GM13976 (cell line): Measurements from ENCODE around the gene WNT9A.

Experiments used
- DNase-seq: peaks from one replicate; pipeline ENCODE4 v3.0.0; 2012; ENCODE audit warnings: low spot score
- in situ Hi-C: fragments of 300-500 bp; cut with MboI; formaldehyde crosslinking; loops from one replicate; pipeline ENCODE4 v1.12.0; 2022; ENCODE audit warnings: low sequenced_read_pairs, mixed read lengths, inconsistent platforms; ENCODE audit not compliant: unreplicated experiment
- TF ChIP-seq, protein P1 (sequence below): IDR thresholded peaks from 2 replicates; pipeline ENCODE4 v1.5.1; 2012; ENCODE audit warnings: borderline replicate concordance, mild to moderate bottlenecking; ENCODE audit not compliant: insufficient read depth; ENCODE audit errors: extremely low read depth, missing control alignments, control extremely low read depth

The WNT9A gene

DNA sequence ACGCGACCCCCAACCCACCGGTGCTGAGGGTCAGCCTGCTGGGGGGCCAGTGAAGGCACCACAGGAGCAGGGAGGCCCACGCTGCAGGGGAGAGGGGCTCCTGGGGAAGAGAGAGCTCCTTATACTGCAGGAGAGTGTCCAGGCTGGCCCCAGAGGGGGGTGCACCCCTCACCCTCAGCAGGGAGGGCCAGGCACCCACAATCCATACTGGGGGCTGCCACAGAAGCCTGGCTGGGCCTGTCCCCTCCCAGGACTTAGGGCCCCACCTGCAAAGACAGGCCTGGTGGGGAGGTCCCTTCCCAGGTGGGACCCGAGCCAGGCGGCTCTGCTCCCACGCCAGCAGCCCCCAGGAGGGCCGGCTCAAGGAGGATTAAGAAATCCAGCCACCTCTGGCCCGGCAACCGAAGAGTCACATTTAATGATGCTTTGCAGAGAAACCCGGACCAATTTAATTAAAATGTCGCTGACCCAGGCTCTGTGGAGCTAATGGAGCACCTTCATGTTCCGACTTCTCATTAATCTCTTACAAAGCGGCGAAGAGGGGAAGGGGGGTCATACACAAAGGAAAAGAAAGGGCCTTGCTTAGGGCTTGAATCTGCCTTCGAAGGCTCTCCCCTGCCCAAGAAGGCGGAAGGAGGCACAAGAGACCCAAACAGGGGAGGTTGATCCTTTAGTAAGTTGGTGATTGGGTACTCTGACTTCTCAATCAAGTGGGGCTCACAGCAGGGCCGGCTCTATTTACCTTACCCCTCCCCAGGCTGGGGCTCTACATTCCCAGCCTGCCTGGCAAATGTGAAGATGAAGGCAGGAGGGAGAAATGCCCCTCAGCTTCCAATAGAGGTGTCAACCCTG is 25.0 kb downstream of the WNT9A start:
- in situ Hi-C loops, result no loop called here
- TF ChIP-seq, protein P1, sequence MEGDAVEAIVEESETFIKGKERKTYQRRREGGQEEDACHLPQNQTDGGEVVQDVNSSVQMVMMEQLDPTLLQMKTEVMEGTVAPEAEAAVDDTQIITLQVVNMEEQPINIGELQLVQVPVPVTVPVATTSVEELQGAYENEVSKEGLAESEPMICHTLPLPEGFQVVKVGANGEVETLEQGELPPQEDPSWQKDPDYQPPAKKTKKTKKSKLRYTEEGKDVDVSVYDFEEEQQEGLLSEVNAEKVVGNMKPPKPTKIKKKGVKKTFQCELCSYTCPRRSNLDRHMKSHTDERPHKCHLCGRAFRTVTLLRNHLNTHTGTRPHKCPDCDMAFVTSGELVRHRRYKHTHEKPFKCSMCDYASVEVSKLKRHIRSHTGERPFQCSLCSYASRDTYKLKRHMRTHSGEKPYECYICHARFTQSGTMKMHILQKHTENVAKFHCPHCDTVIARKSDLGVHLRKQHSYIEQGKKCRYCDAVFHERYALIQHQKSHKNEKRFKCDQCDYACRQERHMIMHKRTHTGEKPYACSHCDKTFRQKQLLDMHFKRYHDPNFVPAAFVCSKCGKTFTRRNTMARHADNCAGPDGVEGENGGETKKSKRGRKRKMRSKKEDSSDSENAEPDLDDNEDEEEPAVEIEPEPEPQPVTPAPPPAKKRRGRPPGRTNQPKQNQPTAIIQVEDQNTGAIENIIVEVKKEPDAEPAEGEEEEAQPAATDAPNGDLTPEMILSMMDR, result no peak
- no peak for DNase-seq

DNA sequence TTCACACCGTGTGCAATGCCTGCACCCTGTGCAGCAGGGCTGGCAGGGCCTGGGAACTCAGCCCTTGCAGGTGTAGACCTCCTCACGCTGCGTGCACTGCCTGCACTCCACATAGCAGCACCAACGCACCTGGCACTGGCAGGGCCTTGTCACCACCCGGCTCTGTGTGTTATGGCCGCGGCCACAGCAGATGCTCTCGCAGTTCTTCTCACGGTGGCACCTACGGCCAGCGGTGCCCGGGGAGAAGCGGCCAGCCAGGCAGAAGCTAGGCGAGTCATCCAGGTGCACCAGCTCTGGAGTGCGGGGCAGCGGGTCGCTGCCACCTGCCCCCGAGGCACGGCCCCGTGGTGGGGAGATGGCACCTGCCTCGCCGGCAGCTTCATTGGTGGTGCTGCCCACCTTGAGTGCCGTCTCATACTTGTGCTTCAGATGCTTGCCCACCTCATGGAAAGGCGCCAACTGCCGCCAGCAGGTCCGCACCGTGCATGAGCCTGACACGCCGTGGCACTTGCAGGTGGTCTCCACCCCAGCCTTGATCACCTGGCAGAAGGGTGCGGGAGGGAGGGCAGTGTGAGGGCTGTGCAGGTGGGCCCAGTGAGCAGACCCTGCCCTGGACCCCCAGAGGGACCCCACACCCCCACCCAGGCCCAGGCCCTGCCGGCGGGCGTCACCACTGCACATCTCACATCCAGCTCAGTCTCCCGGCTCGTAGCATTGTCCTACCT is 26.1 kb downstream of the WNT9A start:
- in situ Hi-C loops, result no loop called here
- TF ChIP-seq, protein P1, result no peak
- no peak for DNase-seq

DNA sequence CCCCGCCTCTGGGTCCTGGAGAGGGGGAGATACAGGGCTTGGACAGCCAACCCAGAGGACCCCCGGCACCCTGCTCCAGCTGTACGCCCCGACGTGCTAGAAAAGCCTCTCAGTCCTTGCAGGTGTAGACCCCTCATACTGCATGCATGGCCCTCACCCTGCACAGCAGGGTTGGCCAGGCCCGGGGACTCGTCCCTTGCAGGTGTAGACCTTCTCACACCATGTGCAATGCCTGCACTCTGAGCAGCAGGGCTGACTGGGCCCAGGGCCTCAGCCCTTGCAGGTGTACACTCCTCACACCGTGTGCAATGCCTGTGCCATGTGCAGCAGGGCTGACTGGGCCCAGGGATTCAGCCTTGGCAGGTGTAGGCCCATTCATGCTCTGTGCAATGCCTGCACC is 26.8 kb downstream of the WNT9A start:
- TF ChIP-seq, protein P1, result no peak
- in situ Hi-C loops, result no loop called here
- no peak for DNase-seq

DNA sequence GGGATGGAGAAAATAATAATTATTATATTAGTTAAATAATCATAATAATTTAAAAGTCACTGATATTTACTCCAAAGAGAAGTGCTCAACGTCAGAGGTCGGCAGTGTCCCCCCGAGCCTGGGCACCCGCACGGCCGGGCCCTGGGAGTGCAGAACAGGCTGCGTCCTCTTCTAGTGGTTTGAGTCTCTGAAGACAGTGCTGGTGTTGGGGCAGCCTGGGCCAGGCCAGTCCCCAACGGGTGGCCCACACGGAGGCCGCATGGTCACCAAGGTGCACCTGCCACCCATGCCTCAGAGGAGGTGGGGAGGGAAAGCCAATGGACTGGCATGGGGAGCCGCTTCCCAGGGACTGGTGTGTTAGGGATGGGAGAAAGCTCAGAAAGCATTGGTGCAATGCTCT is 27.3 kb downstream of the WNT9A start:
- DNase-seq, result no peak
- TF ChIP-seq, protein P1, result no peak
- in situ Hi-C loops, result no loop called here

DNA sequence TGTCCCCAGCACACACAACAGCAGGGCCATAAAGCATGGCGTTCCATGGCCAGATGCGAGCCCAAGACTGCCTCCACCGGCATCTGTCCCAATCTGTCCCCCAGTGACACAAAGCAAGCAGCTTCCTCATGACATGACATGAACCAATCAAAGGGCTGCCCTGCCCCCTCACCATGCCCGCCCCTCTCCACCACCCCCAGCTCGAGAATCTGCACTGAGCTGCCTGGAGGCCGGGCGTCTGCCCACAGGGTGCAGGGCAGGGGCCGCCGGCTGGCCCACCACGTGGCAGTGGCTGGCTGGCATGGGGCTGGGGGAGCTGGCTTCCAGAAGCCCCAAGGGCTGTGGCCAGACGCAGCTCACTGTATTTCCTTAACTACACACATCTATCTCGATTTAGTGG is 27.8 kb downstream of the WNT9A start:
- TF ChIP-seq, protein P1, result no peak
- no peak for DNase-seq
- in situ Hi-C loops, result no loop called here

DNA sequence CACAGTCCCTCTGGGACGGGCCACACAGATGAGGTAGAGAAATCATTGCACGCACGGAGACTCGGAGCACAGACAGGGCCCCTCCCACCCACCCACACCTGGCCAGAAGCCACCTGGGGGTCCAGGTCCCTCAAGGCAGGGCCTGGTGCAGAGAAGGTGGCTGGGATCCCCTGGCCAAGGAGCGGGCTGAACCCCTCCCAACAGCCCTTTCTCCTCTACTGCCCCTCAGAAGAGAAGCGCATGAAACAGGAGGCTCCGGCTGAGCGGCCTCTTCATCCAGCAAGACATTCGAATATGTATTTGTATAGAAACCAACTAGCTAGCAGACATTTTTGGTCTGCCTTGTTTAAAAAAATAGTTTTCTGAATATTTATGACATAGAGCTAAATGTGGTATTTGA is 29.0 kb downstream of the WNT9A start:
- no peak for DNase-seq
- in situ Hi-C loops, result no loop called here
- TF ChIP-seq, protein P1, result no peak
